ENCODE data around the gene SLC10A6.

Gene SLC10A6

GRCh38 chr4:86846921-86847320 is 2.3 kb downstream of the SLC10A6 start:
- no peak for FAIRE-seq

- no peak for FAIRE-seq
Measured at GRCh38 chr4:86845593-86845992, 3.6 kb downstream of the SLC10A6 start.

- FAIRE-seq = no peak
Measured at GRCh38 chr4:86841309-86841708, 7.9 kb downstream of the SLC10A6 start.

- FAIRE-seq = no peak
Measured at GRCh38 chr4:86840858-86841257, 8.3 kb downstream of the SLC10A6 start.

GRCh38 chr4:86837691-86838503 is 11.3 kb downstream of the SLC10A6 start:
- FAIRE-seq = no peak

- no peak for FAIRE-seq
Measured at GRCh38 chr4:86835677-86836076, 13.5 kb downstream of the SLC10A6 start.

- no peak for FAIRE-seq
Measured at GRCh38 chr4:86834901-86835300, 14.3 kb downstream of the SLC10A6 start.

GRCh38 chr4:86833615-86834014 is 15.6 kb downstream of the SLC10A6 start:
- FAIRE-seq = no peak

GRCh38 chr4:86831262-86832130 is 17.7 kb downstream of the SLC10A6 start:
- no peak for FAIRE-seq

- no peak for FAIRE-seq
Measured at GRCh38 chr4:86825511-86825910, 23.7 kb downstream of the SLC10A6 start.

- FAIRE-seq = no peak
Measured at GRCh38 chr4:86822136-86822535, 27.0 kb downstream of the SLC10A6 start.

GRCh38 chr4:86821151-86821550 is 28.0 kb downstream of the SLC10A6 start:
- no peak for FAIRE-seq

GRCh38 chr4:86819561-86819960 is 29.6 kb downstream of the SLC10A6 start:
- FAIRE-seq = no peak

- no peak for FAIRE-seq
Measured at GRCh38 chr4:86818841-86819240, 30.3 kb downstream of the SLC10A6 start.

GRCh38 chr4:86818211-86818610 is 31.0 kb downstream of the SLC10A6 start:
- FAIRE-seq = no peak

GRCh38 chr4:86816501-86817273 is 32.5 kb downstream of the SLC10A6 start:
- FAIRE-seq = no peak

- no peak for FAIRE-seq
Measured at GRCh38 chr4:86815653-86816052, 33.5 kb downstream of the SLC10A6 start.

GRCh38 chr4:86810847-86811246 is 38.3 kb downstream of the SLC10A6 start:
- no peak for FAIRE-seq

GRCh38 chr4:86809809-86810208 is 39.4 kb downstream of the SLC10A6 start:
- FAIRE-seq = no peak

- no peak for FAIRE-seq
Measured at GRCh38 chr4:86791126-86791525, 58.1 kb downstream of the SLC10A6 start.

- FAIRE-seq = no peak
Measured at GRCh38 chr4:86788826-86789225, 60.4 kb downstream of the SLC10A6 start.

GRCh38 chr4:86778175-86778574 is 71.0 kb downstream of the SLC10A6 start:
- FAIRE-seq = no peak

GRCh38 chr4:86775061-86775460 is 74.1 kb downstream of the SLC10A6 start:
- no peak for FAIRE-seq
